Eye (tissue), 1 donor: ENCODE data around the gene COLEC11.

Experiments used
- DNase-seq: peaks from one replicate; pipeline ENCODE4 v3.0.0-alpha.2; 2015

The COLEC11 gene

GRCh38 chr2:3679180-3679579, 84.3 kb downstream of the COLEC11 start:
- no peak for DNase-seq

DNA sequence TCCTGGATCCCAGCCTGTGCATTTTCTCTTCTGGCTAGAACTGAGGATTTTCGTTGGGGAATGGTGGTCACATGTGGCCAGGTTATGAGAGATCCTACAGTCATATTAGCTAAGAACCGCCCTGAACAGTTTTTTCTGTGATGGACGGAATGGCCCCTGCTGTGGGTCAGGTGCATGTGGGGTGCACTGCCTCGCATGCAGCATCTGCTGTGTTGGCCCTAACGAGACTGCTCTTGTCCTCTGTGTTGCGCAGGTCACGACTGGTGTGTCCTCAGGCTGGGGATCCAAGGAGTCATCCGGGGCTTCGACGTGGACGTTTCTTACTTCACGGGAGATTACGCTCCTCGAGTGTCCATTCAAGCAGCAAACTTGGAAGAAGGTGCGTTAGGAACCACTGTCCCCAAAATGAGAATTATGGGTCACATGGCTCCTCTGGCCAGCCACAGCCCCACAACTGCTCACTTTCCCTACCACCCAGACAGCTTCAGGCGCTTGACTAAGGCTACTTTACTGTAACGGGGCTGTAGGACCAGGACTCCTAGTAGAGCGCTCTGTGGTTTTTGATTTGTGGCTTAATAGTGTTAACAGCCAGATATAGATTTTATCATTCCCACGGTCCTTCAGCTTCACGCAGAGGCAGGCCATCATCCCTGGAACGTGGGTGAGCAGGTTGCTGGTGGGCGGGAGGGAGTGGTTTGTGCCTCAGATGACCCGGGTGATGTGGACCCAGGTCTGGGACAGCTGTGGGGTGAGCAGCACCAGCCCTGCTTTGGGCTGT, 84.9 kb downstream of the COLEC11 start:
- no peak for DNase-seq

GRCh38 chr2:3680548-3681345, 85.8 kb downstream of the COLEC11 start:
- DNase-seq, result no peak

GRCh38 chr2:3681625-3682024, 86.7 kb downstream of the COLEC11 start:
- DNase-seq, result no peak

DNA sequence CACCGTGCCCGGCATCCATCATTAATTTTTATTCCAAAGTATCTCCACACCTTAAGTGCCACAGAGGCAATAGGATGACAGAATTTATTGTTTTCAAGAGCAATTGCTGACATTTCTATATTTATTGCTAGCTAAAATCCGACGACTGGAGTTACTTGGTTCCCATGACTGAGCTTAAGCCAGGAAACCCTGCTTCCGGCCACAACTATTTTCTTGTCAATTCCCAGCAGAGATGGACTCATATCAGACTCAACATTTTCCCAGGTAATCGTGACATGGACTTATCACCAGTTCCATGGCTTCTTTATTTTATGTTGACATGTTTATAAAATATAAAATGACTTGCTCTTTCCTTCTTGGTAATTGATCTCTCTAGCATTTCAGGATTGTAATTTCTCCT, 87.9 kb downstream of the COLEC11 start:
- no peak for DNase-seq

- DNase-seq, result no peak
Measured at GRCh38 chr2:3683748-3684454, 89.0 kb downstream of the COLEC11 start.

DNA sequence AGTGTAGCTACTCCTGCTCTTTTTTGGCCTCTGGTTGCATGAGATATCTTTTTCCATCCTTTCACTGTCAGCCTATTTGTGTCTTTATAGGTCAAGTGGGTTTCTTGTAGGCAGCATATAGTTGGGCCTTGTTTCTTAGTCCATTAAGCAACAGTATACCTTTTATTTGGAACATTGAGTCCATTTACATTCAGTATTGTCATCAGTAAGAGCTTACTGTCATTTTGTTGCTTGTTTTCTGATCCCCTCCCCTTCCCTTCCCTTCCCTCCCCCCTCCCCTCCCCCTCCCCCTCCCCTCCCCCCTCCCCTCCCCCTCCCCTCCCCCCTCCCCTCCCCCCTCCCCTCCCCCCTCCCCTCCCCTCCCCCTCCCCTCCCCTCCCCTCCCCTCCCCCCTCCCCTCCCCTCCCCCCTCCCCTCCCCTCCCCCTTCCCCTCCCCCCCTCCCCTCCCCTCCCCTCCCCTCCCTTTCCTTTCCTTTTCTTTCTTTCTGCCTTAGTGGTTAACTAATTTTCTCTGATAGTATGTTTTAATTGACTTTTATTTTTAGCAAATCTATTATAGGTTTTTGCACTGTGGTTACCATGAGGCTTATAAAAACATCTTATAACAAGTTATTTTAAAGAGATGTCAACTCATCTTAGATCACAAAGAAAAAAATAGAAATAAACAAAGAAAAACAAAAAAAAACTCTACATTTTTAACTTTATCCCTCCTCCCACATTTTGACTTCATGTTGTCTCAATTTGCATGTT, 95.3 kb downstream of the COLEC11 start:
- DNase-seq, result no peak

GRCh38 chr2:3692375-3692774, 97.5 kb downstream of the COLEC11 start:
- DNase-seq, result peak; percentile 53
